ACC112 (cell line): Measurements from ENCODE around the gene RAP1GAP2.

ENCODE experiments used
- H2AFZ ChIP-seq: fragments of 200-600 bp; sonication (generic); one replicate; pipeline ENCODE4 v1.6.0; 2017; ENCODE audit warnings: antibody characterized with exemption, low read length; ENCODE audit not compliant: unreplicated experiment
- H3K27ac ChIP-seq: fragments of 200-600 bp; sonication (generic); 2 replicates; pipeline ENCODE4 v1.5.1; 2014; ENCODE audit warnings: low read depth, mild to moderate bottlenecking, antibody characterized with exemption, low read length, moderate library complexity
- H3K27me3 ChIP-seq: fragments of 200-600 bp; sonication (generic); 2 replicates; pipeline ENCODE4 v1.6.1; 2014; ENCODE audit warnings: mild to moderate bottlenecking, antibody characterized with exemption, low read length, moderate library complexity, mixed read lengths; ENCODE audit not compliant: insufficient read depth
- H3K36me3 ChIP-seq: fragments of 200-600 bp; sonication (generic); 2 replicates; pipeline ENCODE4 v1.6.1; 2016; ENCODE audit warnings: mild to moderate bottlenecking, antibody characterized with exemption, low read length, moderate library complexity, mixed read lengths; ENCODE audit not compliant: insufficient read depth
- H3K4me1 ChIP-seq: fragments of 200-600 bp; sonication (generic); one replicate; pipeline ENCODE4 v1.6.1; 2016; ENCODE audit warnings: low read length, mixed read lengths; ENCODE audit not compliant: insufficient read depth, unreplicated experiment, control insufficient read depth
- H3K4me3 ChIP-seq: fragments of 200-600 bp; sonication (generic); 2 replicates; pipeline ENCODE4 v1.5.1; 2014; ENCODE audit warnings: mild to moderate bottlenecking, low read depth, low read length
- H3K79me2 ChIP-seq: fragments of 200-600 bp; sonication (generic); one replicate; pipeline ENCODE4 v1.6.0; 2016; ENCODE audit warnings: low read length; ENCODE audit not compliant: control insufficient read depth, unreplicated experiment, insufficient read depth

The RAP1GAP2 gene

DNA sequence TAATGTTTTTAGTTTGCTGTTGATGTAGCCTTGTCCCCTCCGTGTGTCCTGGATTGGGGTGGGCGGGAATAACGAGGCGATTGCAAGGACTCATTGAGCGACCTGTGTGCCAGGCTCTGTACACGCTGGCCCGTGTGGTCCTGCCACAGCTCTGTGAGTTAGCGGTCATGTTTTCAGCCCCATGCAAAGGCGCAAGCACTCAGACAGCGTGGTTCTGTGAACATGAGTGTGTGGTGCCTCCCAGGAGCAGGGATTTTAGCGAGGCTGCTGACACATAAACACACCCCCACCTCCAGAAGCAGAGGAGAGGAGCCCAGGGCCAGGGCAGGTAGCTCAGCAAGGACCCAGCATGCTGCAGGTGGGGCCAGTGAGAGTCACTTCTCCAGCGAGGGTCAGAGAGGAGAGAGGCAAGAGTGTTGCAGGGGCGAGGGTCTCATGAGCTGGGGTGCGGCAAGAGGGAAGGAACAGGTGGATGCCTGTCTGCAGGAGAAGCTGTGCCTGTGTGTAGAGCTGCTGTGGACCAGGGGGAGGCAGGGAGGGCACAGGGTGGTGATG lies 151.8 kb downstream of the RAP1GAP2 start:
- Histone ChIP-seq H3K4me3 (no peak overlapping the region), H3K4me1 (no peaks in the 10 kb centered on the region), H3K27ac (no peak overlapping the region), H3K79me2 (no peaks in the 10 kb centered on the region), H3K36me3 (no peaks in the 10 kb centered on the region), H3K27me3 (no peaks in the 10 kb centered on the region), H2AFZ (no peak overlapping the region)

DNA sequence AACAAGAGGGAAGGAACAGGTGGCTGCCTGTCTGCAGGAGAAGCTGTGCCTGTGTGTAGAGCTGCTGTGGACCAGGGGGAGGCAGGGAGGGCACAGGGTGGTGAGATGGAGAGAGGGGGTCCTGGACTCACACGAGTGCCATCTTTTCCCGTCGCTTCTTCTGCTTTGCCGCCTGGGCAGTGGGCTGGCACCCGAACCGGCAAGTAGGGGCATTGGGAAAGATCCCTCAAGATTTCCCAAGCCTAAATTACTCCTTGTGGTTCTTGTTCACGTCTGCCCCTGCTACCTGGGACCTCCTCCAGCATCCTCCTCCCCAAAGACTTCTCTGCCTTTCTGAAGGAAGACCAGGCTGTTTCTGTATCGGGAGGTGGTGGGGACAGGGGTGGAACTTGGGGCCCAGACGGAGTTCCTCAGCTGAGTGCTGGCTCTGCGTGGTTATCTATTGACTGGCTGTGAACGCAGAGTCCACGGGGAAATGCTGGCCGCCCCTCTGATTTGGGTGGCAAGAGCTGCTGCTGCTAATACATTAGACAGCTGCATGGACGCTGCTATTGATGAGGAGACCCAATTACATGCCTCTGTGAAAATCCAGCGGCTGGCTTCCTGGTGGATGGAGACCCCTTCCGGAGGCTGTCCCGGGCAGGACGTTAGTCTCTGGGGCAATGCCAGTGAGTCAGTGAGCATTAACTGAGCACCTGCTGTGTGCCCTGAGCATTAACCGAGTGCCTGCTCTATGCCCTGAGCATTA lies 152.7 kb downstream of the RAP1GAP2 start:
- Histone ChIP-seq H3K4me1 (no peaks in the 10 kb centered on the region), H3K27me3 (no peaks in the 10 kb centered on the region), H3K79me2 (no peaks in the 10 kb centered on the region), H2AFZ (no peak overlapping the region), H3K4me3 (no peak overlapping the region), H3K36me3 (no peaks in the 10 kb centered on the region), H3K27ac (no peak overlapping the region)

GRCh38 chr17:2949469-2950044 lies 153.3 kb downstream of the RAP1GAP2 start:
- Histone ChIP-seq H2AFZ (no peak overlapping the region), H3K36me3 (no peaks in the 10 kb centered on the region), H3K27ac (no peak overlapping the region), H3K27me3 (no peaks in the 10 kb centered on the region), H3K4me3 (no peak overlapping the region), H3K79me2 (no peaks in the 10 kb centered on the region), H3K4me1 (peaks cover under 1% of the 10 kb centered on the region)

- peaks cover 10% of the 10 kb centered on the region for H3K4me1 ChIP-seq
- H2AFZ ChIP-seq: no peak overlapping the region
- no peak overlapping the region for H3K27ac ChIP-seq
- no peaks in the 10 kb centered on the region for H3K27me3 ChIP-seq
- no peaks in the 10 kb centered on the region for H3K36me3 ChIP-seq
- no peaks in the 10 kb centered on the region for H3K79me2 ChIP-seq
- H3K4me3 ChIP-seq: no peak overlapping the region
These were observed 154.6 kb downstream of the RAP1GAP2 start for GRCh38 chr17:2950846-2951245.

GRCh38 chr17:2952174-2952845 lies 156.1 kb downstream of the RAP1GAP2 start:
- H2AFZ ChIP-seq: no peak overlapping the region
- no peak overlapping the region for H3K27ac ChIP-seq
- H3K79me2 ChIP-seq: no peaks in the 10 kb centered on the region
- H3K4me1 ChIP-seq: peaks cover 17% of the 10 kb centered on the region
- H3K36me3 ChIP-seq: no peaks in the 10 kb centered on the region
- H3K27me3 ChIP-seq: no peaks in the 10 kb centered on the region
- H3K4me3 ChIP-seq: no peak overlapping the region

- H3K36me3 ChIP-seq: no peaks in the 10 kb centered on the region
- H3K4me3 ChIP-seq: 0 out of 2 replicates have a peak overlapping the region, but pooled peaks have one; percentile 4
- H3K27ac ChIP-seq: peak overlapping the region; percentile 79
- peak overlapping the region; percentile 23 for H2AFZ ChIP-seq
- H3K79me2 ChIP-seq: no peaks in the 10 kb centered on the region
- H3K27me3 ChIP-seq: no peaks in the 10 kb centered on the region
- H3K4me1 ChIP-seq: peaks cover 34% of the 10 kb centered on the region
These were observed 158.7 kb downstream of the RAP1GAP2 start for GRCh38 chr17:2954898-2955445.

- Histone ChIP-seq H2AFZ (no peak overlapping the region), H3K4me3 (no peak overlapping the region), H3K27ac (peak overlapping the region; percentile 79), H3K36me3 (no peaks in the 10 kb centered on the region), H3K79me2 (no peaks in the 10 kb centered on the region), H3K4me1 (peaks cover 42% of the 10 kb centered on the region), H3K27me3 (no peaks in the 10 kb centered on the region)
These were observed 159.8 kb downstream of the RAP1GAP2 start for GRCh38 chr17:2955931-2956582.

GRCh38 chr17:2957631-2958286 lies 161.5 kb downstream of the RAP1GAP2 start:
- Histone ChIP-seq H3K36me3 (no peaks in the 10 kb centered on the region), H2AFZ (no peak overlapping the region), H3K27ac (no peak overlapping the region), H3K27me3 (no peaks in the 10 kb centered on the region), H3K4me3 (no peak overlapping the region), H3K4me1 (peaks cover 42% of the 10 kb centered on the region), H3K79me2 (no peaks in the 10 kb centered on the region)

DNA sequence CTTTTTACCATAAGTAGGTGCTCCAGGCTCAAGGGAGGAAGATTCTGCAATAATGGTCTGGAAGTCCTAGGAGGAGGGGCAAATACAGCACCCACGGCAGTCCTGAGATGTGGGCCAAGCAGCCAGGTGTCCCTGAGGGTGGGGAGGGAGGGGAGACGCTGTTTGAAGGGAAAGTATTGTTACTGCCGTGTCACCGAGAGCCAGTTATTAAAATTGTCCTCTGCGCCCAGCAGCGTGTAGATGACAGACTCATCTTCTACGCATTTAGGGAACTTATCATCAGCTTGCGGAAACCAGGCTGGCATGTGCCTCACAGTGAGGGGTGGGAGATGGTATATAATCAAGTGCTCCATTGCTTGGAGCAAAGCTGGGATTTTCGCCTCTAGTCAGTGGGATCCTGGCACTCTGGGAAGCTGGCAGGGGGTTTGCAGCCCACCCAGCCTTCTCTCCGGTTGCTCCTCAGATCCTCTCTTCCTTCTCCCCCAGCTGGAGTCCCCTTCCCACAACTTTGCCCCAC lies 162.5 kb downstream of the RAP1GAP2 start:
- H2AFZ ChIP-seq: no peak overlapping the region
- no peaks in the 10 kb centered on the region for H3K36me3 ChIP-seq
- H3K4me1 ChIP-seq: peaks cover 42% of the 10 kb centered on the region

More for the DNA sequence above, 162.5 kb downstream of the RAP1GAP2 start:
- no peaks in the 10 kb centered on the region for H3K79me2 ChIP-seq
- H3K27ac ChIP-seq: no peak overlapping the region
- H3K4me3 ChIP-seq: no peak overlapping the region
- no peaks in the 10 kb centered on the region for H3K27me3 ChIP-seq
